ENCODE measurements around the gene PMP22.
"Not testable (repeated sequence)": the region's sequence is repeated elsewhere in the genome, so short reads cannot be mapped to it uniquely, and the experiment has no call there.

PMP22 gene

DNA sequence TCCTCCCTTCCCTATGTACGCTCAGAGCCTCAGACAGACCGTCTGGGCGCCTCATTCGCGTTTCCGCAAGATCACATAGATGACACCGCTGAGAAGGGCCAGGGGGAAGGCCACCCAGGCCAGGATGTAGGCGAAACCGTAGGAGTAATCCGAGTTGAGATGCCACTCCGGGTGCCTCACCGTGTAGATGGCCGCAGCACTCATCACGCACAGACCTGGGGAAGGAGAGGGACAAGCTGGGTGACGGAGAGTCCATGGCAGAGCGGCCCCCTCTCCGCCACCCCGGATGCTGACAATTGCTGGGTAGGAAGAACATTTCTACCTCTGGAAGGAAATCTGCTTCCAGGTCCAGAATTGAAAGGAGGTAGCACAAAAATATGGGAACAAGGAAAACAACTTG, 34.3 kb downstream of the PMP22 start:
- in situ Hi-C loops (cut with MboI; ENCODE audit: low sequenced_read_pairs), result no loop called here

DNA sequence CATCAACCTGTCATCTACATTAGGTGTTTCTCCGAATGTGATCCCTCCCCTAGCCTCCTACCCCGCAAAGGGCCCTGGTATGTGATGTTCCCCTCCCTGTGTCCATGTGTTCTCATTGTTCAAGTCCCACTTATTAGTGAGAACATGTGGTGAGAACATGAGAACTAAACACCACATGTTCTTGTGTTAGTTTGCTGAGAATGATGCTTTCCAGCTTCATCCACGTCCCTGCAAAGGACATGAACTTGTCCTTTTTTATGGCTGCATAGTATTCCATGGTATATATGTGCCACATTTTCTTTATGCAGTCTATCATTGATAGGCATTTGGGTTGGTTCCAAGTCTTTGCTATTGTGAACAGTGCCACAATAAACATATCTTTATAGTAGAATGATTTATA, 43.3 kb downstream of the PMP22 start:
- in situ Hi-C loops (cut with MboI; ENCODE audit: low sequenced_read_pairs), result not testable (repeated sequence)

DNA sequence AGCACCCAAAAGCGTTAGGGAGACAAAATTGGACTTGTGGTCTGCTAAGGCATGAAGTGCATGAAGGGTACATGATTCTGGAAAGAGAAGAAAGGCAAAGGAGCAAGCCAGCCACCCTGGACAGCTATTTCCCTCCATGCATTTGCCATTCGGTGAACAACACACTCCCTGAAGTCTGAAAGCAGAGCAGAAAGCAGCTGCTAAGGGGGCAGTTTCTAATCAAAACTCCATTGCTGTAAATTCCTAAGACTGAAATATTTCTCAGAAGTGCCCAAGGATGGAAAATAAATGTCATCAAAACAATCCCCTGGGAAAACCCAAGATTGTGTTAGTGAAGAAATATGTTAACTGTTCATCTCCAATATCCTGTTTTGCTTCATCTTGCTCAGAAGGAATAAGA, 44.3 kb downstream of the PMP22 start:
- in situ Hi-C loops (cut with MboI; ENCODE audit: low sequenced_read_pairs), result no loop called here

DNA sequence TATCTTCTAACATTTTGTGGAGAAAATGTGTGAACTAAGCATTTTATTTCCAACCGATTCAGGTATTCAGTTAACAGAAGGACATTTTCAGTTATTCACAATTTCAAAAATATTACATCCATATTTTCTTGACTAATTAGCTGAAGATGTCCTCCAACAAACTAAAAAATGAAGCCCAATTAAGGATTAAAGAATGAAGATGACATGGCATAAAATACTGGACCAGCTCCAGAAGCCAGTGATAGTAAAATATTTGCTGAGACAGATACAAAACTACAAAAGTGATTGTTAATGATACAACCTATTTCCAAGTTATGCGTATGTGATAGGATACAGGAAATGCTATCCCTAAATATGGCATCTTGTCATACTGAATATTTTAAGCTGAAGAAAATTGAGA, 48.6 kb downstream of the PMP22 start:
- in situ Hi-C loops (cut with MboI; ENCODE audit: low sequenced_read_pairs), result no loop called here

DNA sequence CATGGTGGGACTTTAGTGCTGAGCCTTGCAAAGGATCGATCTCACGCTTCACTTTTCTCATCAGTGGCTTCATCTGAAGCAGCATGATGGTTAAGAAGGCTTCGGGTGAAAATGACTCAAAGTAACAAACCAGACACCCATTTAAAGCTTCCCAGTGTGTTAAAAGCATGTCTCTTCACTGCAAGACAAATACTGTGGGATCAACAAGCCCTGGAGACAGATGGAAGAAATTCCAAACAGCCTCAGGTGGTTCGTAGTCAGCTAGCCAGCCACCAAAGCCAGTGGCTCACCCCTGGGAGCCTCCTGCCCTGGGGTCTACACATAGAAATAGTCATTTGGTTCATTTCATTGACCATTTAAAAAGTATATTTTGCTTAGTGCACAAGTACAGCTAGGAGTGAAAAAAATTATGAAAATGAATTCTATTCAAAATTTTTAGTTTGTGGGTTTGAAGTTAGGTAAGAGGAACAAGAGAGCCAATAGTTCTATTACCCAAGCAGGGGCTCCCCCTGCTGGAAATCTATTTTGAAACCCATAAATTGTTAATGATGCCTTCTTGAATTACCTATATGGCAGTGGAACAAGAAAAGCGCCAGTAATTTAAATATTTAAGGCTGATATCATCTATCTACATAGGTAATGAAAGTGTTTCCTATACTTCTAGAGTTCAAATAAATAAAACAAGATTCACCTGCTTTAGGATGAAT, 51.6 kb downstream of the PMP22 start:
- in situ Hi-C loops (cut with MboI; ENCODE audit: low sequenced_read_pairs), result no loop called here

DNA sequence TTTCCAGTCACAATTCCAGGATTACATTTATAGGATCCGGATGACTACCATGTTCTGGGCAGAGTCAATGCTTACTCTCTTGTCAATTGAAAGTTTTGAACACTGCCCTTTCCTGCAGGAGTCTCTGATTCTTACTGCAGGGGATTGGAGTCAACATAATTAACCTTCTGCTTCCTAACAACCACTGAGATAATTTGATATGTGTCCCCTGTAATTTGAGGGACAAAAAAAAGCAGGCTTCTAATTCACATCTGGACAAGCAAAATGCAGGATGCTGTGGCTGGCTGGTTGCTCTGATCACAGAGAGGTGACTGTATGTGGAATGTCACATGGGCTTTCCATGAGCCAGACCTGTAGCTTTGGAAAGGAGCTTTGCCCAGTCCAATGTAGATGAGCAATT, 54.9 kb downstream of the PMP22 start:
- in situ Hi-C loops (cut with MboI; ENCODE audit: low sequenced_read_pairs), result no loop called here

DNA sequence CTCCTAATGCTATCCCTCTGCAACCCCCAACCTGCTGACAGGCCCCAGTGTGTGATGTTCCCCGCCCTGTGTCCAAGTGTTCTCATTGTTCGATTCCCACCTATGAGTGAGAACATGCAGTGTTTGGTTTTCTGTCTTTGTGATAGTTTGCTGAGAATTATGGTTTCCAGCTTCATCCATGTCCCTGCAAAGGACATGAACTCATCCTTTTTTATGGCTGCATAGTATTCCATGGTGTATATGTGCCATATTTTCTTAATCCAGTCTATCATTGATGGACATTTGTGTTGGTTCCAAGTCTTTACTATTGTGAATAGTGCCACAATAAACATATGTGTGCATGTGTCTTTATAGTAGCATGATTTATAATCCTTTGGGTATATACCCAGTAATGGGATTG, 62.1 kb downstream of the PMP22 start:
- in situ Hi-C loops (cut with MboI; ENCODE audit: low sequenced_read_pairs), result not testable (repeated sequence)

DNA sequence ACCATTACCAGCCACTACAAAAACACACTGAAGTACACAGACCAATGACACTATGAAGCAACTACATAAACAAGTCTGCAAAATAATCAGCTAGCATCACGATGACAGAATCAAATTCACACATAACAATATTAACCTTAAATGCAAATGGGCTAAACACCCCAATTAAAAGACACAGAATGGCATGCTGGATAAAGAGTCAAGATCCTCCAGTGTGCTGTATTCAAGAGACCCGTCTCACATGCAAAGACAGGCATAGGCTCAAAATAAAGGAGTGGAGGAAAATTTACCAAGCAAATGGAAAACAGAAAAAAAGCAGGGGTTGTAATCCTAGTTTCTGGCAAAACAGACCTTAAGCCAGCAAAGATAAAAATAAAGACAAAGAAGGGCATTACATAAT, 64.6 kb downstream of the PMP22 start:
- in situ Hi-C loops (cut with MboI; ENCODE audit: low sequenced_read_pairs), result not testable (repeated sequence)

DNA sequence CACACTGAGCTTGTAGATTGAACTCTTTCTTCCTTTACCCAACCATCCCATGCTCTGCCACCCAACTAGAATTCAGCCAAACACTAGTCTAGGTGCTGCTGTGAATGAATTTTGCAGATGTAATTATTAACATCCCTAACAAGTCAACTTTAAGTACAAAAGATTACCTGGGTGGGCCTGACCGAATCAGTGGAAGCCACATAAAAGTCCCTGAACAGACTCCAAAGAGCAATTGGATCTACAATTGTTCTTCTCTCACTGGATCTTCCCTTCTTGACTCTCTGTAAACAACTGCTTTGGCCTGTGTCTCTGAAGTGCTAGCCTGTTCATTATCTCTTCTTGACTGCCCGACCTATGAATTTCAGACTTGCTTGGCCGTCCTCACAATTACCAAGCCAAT, 67.9 kb downstream of the PMP22 start:
- in situ Hi-C loops (cut with MboI; ENCODE audit: low sequenced_read_pairs), result no loop called here

DNA sequence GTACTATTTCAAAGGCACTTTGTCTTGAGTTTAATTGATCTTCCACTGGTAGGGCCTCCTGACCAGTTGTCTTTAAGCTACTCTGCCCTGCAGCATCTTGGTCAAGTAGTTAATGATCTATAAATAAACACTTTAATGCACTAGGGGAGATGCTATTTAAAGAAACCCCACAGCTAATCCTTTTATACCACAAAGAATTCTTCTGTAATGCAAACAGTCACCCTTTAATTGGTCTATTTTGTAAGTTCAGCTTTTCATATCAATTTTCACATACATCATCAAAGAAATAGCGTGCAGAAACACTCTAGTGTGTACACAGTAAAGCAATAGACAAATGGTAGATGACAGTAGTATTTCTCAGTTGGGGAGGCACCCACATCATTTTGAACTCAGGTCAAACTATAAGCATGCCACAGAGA, 70.3 kb downstream of the PMP22 start:
- in situ Hi-C loops (cut with MboI; ENCODE audit: low sequenced_read_pairs), result no loop called here

DNA sequence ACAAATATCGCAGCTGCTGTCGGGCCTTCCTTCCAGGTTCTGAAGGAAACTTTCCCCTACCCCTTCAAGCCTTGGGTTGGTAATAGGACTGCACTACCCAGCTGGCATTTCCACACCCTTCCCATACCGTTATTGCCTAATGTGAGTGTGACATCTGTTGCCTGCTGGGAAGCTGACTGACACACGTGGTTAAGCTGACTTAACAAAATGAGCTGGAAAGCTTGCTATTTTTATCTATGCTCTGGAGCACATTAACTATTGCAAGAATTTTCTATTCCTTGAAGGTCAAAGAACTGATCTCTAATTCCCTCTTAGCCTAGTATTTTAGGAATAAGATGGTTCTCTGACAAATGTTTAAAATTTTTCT, 79.5 kb downstream of the PMP22 start:
- in situ Hi-C loops (cut with MboI; ENCODE audit: low sequenced_read_pairs), result no loop called here

DNA sequence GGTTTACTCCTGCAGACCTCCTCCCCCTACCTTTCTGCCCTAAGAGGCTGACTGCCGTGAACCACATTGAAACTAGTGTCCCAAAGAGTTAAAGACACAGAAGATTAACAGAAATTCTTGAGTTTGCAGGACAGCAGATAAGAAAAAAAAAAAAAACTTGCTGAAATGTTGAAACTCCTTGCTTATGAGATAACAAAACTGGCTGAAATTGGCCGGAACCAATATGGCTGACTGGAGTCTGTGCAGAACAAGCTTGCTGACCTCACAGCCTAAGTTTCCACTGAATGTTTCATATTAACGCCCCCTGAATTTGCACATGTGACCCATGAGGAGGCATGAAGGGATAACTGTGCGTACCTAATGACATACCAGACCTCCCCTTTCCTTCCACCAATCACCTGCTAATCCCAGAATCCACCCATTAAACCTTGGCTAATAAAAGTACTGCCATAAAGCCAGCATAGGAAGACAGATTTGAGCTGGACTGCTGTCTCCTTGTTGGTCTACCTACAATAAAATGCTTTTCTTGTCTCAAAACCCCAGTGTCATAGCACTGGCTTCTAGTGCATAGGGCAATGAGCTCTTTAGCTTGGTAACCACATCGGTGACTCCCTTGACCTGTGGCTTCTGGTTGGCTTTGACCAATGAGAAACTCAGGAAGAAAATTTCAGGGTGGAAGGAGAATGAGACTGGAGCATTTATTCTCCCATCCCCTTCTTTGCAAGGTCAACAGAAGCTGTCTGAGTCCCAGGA, 80.1 kb downstream of the PMP22 start:
- in situ Hi-C loops (cut with MboI; ENCODE audit: low sequenced_read_pairs), result no loop called here

DNA sequence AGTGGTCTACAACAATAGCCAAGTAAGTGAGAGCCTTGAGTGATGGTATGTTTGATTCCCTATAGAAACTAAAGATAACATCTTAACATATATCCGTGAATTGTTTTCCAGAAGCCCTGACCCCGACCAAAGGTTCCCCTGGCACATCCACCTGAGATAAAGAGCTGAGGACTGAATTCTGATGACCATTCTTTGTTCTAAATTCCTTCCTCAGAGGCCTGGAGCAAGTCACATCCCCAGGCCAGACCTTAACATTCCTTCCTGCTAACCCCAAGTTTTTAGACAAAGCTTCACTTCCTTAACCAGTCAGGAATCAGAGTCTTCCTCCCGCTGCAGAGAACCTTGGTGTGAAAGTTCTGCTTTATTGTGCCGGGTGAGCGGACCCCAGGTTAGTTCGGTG, 83.3 kb downstream of the PMP22 start:
- in situ Hi-C loops (cut with MboI; ENCODE audit: low sequenced_read_pairs), result no loop called here

DNA sequence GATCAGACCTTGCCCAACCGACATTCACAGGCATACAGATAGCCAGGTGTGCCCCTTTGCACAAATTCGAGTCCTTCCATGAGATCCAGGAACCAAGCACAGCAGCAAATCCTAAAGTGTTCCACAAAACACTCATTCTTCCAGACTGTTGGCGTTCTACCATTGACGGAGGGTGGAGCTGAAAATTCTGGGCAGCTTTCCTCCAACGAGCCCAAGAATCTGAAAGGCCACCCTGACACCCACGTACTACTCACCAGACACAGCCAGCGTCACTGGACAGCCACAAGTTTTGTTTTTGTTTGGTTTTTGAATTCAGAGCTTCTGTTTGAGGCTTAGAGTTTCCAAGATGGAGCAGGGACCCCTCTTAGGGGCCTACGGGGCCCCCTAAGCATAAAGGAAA, 83.8 kb downstream of the PMP22 start:
- in situ Hi-C loops (cut with MboI; ENCODE audit: low sequenced_read_pairs), result no loop called here

DNA sequence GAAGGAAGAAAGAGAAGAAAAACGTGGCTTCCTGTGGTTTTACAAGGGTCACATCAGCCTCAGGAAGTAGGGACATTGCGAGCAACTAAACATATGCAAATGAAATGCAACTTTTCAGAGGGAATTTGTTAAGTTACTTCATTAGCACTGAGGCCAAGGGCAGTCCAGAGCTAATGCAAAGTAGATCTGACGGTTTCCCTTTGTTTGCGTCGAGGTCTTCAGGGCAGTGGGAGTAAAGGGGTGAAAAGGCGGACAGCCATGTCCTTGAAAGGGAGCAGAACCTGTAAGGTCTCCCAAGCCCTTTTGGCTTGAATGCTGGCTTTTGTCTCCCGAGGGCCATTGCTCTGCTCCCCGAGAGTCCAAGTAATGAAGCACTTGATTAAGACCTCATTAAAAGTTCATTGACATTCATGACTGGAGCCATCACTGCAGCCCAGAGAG, 85.0 kb downstream of the PMP22 start:
- in situ Hi-C loops (cut with MboI; ENCODE audit: low sequenced_read_pairs), result no loop called here

Data from HL-60/S4 (cell line).